Ovary (tissue), 9 donors: ENCODE results near the gene GMPR. TPM values are rescaled to one million over a fixed set of nuclear protein-coding genes. Genes with fewer than 3 reads are reported as not detected.
A peak's percentile ranks its signal among the peaks of the same experiment; 100 is the strongest.

Experiments
- DNase-seq, 5 donors: peaks; one replicate each; pipeline ENCODE4 v3.0.0-alpha.2; 2019 to 2020
- H3K27ac ChIP-seq, 2 donors: fragments of 200-600 bp; one replicate each; pipeline versions ENCODE4 v1.5.1 to v1.8.0; 2019 to 2022
- H3K27me3 ChIP-seq: fragments of 200-600 bp; one replicate; pipeline ENCODE4 v1.8.0; 2022
- H3K36me3 ChIP-seq: fragments of 200-600 bp; sonication (generic); one replicate; pipeline ENCODE4 v1.5.1; 2019
- H3K4me1 ChIP-seq: one replicate; pipeline ENCODE4 v1.8.1; 2013; ENCODE audit warnings: mild to moderate bottlenecking, moderate library complexity; ENCODE audit not compliant: insufficient read depth
- H3K4me3 ChIP-seq: fragments of 200-600 bp; sonication (generic); one replicate; pipeline ENCODE4 v1.5.1; 2017
- H3K9me3 ChIP-seq, 2 donors: fragments of 200-600 bp in 1 of 2; sonication (generic) in 1 of 2; one replicate each; pipeline versions ENCODE4 v1.5.1 to v1.8.1; 2013 to 2019; ENCODE audit warnings: mild to moderate bottlenecking in 1 of 2, moderate library complexity in 1 of 2
- EP300 ChIP-seq: sonication (generic); formaldehyde crosslinking; IDR thresholded peaks from one replicate; pipeline ENCODE4 v1.6.1; 2017; ENCODE audit warnings: antibody characterized with exemption
- POLR2A ChIP-seq: fragments of 450-650 bp; IDR thresholded peaks from one replicate; pipeline ENCODE4 v1.6.1; 2017; ENCODE audit warnings: antibody characterized with exemption, mild to moderate bottlenecking, moderate library complexity
- WGBS, 3 donors: extraction: QIAGEN DNeasy Blood & Tissue Kit in 1 of 3; methylation state at CpG; one replicate each; pipeline versions ENCODE4 v1.1.5 to v1.1.7; 2013 to 2017; 5-methylcytosine and 5-hydroxymethylcytosine counted together
- intact Hi-C, 4 donors: fragments of 100-400 bp; cut with DNase I; formaldehyde crosslinking; loops; one replicate each; pipeline versions ENCODE4 v1.11.0 to v1.15.1; 2022 to 2023
- polyA plus RNA-seq, 2 donors: library from polyadenylated mRNA; stranded (reverse); fragments of 200-250 nt in 1 of 2; fragments of 350-450 nt in 1 of 2; fragmentation: Illumina TruSeq in 1 of 2; extraction: RNeasy Lipid Tissue Mini Kit (QIAGEN cat#74804) in 1 of 2; gene quantifications; one replicate each; pipeline ENCODE4 v1.2.3, GENCODE V29; 2013 to 2014
- total RNA-seq, 7 donors: library from RNA; depleted of rRNA in 2 of 7; stranded (reverse); fragments of >200 nt in 2 of 7; fragmentation: NEBNext Ultra II Directional in 3 of 7; extraction: Animal tissue kit (Norgen Biotek cat#: 25700) in 3 of 7; gene quantifications; one replicate each; pipeline versions ENCODE4 v1.1.0 to v1.2.4, GENCODE V29; 2016 to 2023
- TF ChIP-seq, protein P1 (sequence below), 3 donors: fragments of 450-650 bp in 2 of 3; fragments of 200-600 bp in 1 of 3; IDR thresholded peaks; one replicate each; pipeline versions ENCODE4 v1.5.1 to v1.8.0; 2016 to 2022; ENCODE audit warnings: antibody characterized with exemption in 3 of 3, mild to moderate bottlenecking in 1 of 3
- donor health status: DM: no; HTN: no; CAD: no; lungs with moderate emphysema.
- donor health status: DM: no; HTN: no; CAD: no.
- donor health status: Bipolar disorder and iron deficiency.
- donor health status: DM: yes; HTN: yes; CAD: no.
- donor health status: DM: no; HTN: no; CAD: no.
- donor health status: DM: yes; HTN: yes; CAD: no.

The GMPR gene
- total and polyA plus RNA-seq, 9 donors = 18.6 to 50.2 (median 35.1) TPM

DNA sequence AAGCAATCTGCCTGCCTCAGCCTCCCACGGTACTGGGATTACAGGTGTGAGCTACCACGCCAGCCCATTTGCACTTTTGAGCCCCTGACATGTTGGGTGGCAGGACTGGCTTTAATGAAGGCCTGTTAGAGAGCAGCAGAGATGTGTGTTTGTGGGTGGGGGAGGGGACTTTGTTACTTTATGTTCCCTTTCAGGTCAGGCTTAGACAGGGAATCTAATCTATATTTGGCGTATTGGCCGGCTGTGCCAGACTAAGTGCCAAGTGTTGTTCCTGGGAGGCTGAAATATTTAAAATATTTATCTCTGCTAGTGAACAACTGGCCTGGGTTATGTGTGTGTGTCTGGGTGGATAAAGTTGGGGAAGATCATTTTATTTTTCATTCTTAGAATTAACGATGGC is 6.1 kb downstream of the GMPR start:
- 18 to 39% (median 21%) methylated on average over 5 of the region's 5 CpGs for WGBS, 3 donors

DNA sequence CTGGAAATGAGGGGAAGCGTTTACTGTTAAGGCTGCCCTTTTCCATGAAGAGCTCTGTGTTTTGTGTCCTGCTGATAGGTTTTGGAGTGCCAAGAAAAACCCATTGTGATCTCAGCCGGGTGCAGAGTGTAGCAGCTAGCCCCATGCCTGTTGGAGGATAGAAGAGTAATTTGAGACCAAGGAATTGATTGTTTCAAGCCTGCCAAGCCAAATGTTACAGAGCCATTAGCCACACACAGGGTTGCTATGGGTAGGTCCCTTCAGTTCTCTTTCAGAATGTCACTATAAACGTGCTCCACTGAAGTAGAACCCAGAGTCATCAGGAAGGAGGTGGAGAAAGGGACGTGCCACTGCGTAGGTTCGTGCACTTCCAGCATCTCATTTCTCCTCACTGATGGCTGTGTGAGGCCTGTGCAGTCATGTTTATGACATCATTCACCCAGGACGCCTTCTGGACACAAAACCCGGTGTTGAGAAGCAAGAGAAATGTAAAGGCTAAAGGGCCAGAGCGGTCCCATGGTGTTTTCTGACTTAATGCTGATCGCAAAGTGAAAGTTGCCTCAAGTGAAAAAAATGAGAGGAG is 6.6 kb downstream of the GMPR start:
- Histone ChIP-seq H3K36me3 (no peaks in the 10 kb centered on the region), H3K27me3 (no peaks in the 10 kb centered on the region), H3K4me1 (peaks cover 35% of the 10 kb centered on the region), H3K27ac (peak overlapping the region; percentile 28 to 41), H3K9me3 (no peaks in the 10 kb centered on the region), H3K4me3 (no peak overlapping the region)
- intact Hi-C loops = no loop called here
- WGBS, 3 donors = 37 to 50% (median 45%) methylated on average over 10 of the region's 10 CpGs
- DNase-seq = no peak
- TF ChIP-seq, protein P1, sequence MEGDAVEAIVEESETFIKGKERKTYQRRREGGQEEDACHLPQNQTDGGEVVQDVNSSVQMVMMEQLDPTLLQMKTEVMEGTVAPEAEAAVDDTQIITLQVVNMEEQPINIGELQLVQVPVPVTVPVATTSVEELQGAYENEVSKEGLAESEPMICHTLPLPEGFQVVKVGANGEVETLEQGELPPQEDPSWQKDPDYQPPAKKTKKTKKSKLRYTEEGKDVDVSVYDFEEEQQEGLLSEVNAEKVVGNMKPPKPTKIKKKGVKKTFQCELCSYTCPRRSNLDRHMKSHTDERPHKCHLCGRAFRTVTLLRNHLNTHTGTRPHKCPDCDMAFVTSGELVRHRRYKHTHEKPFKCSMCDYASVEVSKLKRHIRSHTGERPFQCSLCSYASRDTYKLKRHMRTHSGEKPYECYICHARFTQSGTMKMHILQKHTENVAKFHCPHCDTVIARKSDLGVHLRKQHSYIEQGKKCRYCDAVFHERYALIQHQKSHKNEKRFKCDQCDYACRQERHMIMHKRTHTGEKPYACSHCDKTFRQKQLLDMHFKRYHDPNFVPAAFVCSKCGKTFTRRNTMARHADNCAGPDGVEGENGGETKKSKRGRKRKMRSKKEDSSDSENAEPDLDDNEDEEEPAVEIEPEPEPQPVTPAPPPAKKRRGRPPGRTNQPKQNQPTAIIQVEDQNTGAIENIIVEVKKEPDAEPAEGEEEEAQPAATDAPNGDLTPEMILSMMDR (IDR thresholded peaks at IDR 0.05) = no peak
- no peak for TF ChIP-seq POLR2A
- no peak for TF ChIP-seq EP300

More for the DNA sequence above, 6.1 kb downstream of the GMPR start:
- TF ChIP-seq POLR2A = no peak
- TF ChIP-seq, protein P1 (IDR thresholded peaks at IDR 0.05) = no peak
- TF ChIP-seq EP300 = no peak
- peaks cover 37% of the 10 kb centered on the region for H3K4me1 ChIP-seq
- H3K27ac ChIP-seq = peak overlapping the region; percentile 41
- intact Hi-C loops = no loop called here
- no peaks in the 10 kb centered on the region for H3K36me3 ChIP-seq
- H3K9me3 ChIP-seq = no peaks in the 10 kb centered on the region
- DNase-seq = peak in 1 of 5 donors; percentile 53
- H3K4me3 ChIP-seq = no peak overlapping the region
- H3K27me3 ChIP-seq = no peaks in the 10 kb centered on the region

DNA sequence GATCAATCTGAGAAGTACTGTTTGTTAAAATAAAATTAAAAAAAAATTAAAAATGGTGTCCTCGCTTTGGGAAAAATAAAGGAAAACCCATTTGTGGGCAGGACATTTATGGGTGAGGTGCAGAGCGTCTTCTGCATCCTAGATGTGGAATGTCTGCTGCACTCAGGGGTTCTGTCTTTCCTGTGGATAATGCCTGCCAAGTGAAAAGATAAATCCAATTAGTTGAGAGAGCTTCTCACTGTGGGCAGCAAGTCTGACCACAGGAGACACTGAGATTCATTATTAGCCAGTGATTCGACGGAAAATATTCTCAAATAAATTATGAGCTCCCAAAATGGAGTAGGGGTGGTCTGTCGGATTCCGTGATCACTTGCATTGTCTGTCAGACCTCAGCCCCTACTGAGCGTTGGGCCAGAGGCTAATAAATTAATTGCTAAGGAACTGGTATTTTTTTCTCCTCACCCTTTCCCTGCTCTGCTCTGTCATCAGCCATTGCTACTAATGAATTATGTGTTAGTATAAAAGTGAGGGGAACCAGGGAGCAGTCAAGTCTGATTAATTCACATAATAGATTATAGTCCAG is 10.0 kb downstream of the GMPR start:
- intact Hi-C loops = no loop called here
- no peak overlapping the region for H3K4me3 ChIP-seq
- no peaks in the 10 kb centered on the region for H3K27me3 ChIP-seq
- H3K9me3 ChIP-seq = no peaks in the 10 kb centered on the region
- 86 to 90% (median 87%) methylated on average over 7 of the region's 7 CpGs for WGBS, 3 donors
- no peaks in the 10 kb centered on the region for H3K36me3 ChIP-seq
- no peak overlapping the region for H3K27ac ChIP-seq
- peaks cover 20% of the 10 kb centered on the region for H3K4me1 ChIP-seq
- TF ChIP-seq EP300 (no peak), POLR2A (no peak)
- TF ChIP-seq, protein P1 (IDR thresholded peaks at IDR 0.05) = no peak
- no peak for DNase-seq

DNA sequence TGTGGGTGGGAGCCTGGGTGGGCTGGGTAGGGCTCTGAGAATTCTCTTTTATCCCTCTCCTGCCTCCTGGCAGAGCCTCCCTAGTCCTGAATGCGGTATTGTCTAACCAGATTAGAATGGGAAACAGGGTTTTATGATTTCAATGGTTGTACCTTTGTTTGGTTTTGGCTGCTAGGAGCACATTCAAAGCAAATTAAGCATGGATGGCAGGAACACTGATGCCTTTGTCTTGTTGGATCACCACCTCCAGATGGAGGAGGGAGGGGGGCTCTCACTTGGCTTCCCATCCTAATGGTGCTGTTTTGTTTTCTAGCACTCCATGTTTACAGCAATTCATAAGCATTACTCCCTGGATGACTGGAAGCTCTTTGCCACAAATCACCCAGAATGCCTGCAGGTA is 11.6 kb downstream of the GMPR start:
- peaks cover 6% of the 10 kb centered on the region for H3K4me1 ChIP-seq
- intact Hi-C loops = no loop called here
- no peaks in the 10 kb centered on the region for H3K9me3 ChIP-seq
- H3K27me3 ChIP-seq = no peaks in the 10 kb centered on the region
- no peak for DNase-seq
- TF ChIP-seq, protein P1 (IDR thresholded peaks at IDR 0.05) = no peak
- TF ChIP-seq POLR2A = no peak
- TF ChIP-seq EP300 = no peak
- 86 to 100% (median 91%) methylated on average over 1 of the region's 1 CpG for WGBS, 3 donors
- H3K4me3 ChIP-seq = no peak overlapping the region
- H3K36me3 ChIP-seq = no peaks in the 10 kb centered on the region
- H3K27ac ChIP-seq = no peak overlapping the region
